ENCODE results near the gene TOR4A. TPM values are rescaled to one million over a fixed set of nuclear protein-coding genes. Genes with fewer than 3 reads are reported as not detected.

The TOR4A gene
- total RNA-seq, 4 donors from 2014 or later, result 3.3 to 9.0 (median 6.6) TPM

- TF ChIP-seq CTCF (IDR thresholded peaks at IDR 0.05; ENCODE audit: low read depth), result no peak
Observed at GRCh38 chr9:137294681-137295237, 17.2 kb downstream of the TOR4A start.

GRCh38 chr9:137295238-137295811, 17.8 kb downstream of the TOR4A start:
- TF ChIP-seq CTCF (IDR thresholded peaks at IDR 0.05; ENCODE audit: low read depth), result no peak

GRCh38 chr9:137295849-137296669, 18.5 kb downstream of the TOR4A start:
- no peak for TF ChIP-seq CTCF (IDR thresholded peaks at IDR 0.05; ENCODE audit: low read depth)

- TF ChIP-seq CTCF (IDR thresholded peaks at IDR 0.05; ENCODE audit: low read depth), result no peak
Observed at GRCh38 chr9:137296670-137297664, 19.4 kb downstream of the TOR4A start.

- no peak for TF ChIP-seq CTCF (IDR thresholded peaks at IDR 0.05; ENCODE audit: low read depth)
Observed at GRCh38 chr9:137297966-137298365, 20.4 kb downstream of the TOR4A start.

- TF ChIP-seq CTCF (IDR thresholded peaks at IDR 0.05; ENCODE audit: low read depth), result no peak
Observed at GRCh38 chr9:137298401-137299202, 21.1 kb downstream of the TOR4A start.
